ENCODE data around the gene PAPPA.

Gene PAPPA

GRCh38 chr9:116435706-116436105, 282.1 kb downstream of the PAPPA start:
- H3K4me3 ChIP-seq (ENCODE audit: control insufficient read depth, low read depth, low read length), result no peak overlapping the region
- no peak for TF ChIP-seq CTCF (IDR thresholded peaks at IDR 0.05; ENCODE audit: control insufficient read depth, insufficient read depth, low read depth, low read length, missing control alignments)
- no peak for DNase-seq (ENCODE audit: low read depth)

GRCh38 chr9:116436121-116436520, 282.5 kb downstream of the PAPPA start:
- DNase-seq (ENCODE audit: low read depth), result no peak
- no peak overlapping the region for H3K4me3 ChIP-seq (ENCODE audit: control insufficient read depth, low read depth, low read length)
- no peak for TF ChIP-seq CTCF (IDR thresholded peaks at IDR 0.05; ENCODE audit: control insufficient read depth, insufficient read depth, low read depth, low read length, missing control alignments)

GRCh38 chr9:116437411-116438370, 284.1 kb downstream of the PAPPA start:
- no peak for DNase-seq (ENCODE audit: low read depth)
- H3K4me3 ChIP-seq (ENCODE audit: control insufficient read depth, low read depth, low read length), result no peak overlapping the region
- no peak for TF ChIP-seq CTCF (IDR thresholded peaks at IDR 0.05; ENCODE audit: control insufficient read depth, insufficient read depth, low read depth, low read length, missing control alignments)

- DNase-seq (ENCODE audit: low read depth), result no peak
- H3K4me3 ChIP-seq (ENCODE audit: control insufficient read depth, low read depth, low read length), result no peak overlapping the region
- TF ChIP-seq CTCF (IDR thresholded peaks at IDR 0.05; ENCODE audit: control insufficient read depth, insufficient read depth, low read depth, low read length, missing control alignments), result no peak
These were observed 288.9 kb downstream of the PAPPA start for GRCh38 chr9:116442528-116442927.

- DNase-seq (ENCODE audit: low read depth), result no peak
- no peak overlapping the region for H3K4me3 ChIP-seq (ENCODE audit: control insufficient read depth, low read depth, low read length)
- TF ChIP-seq CTCF (IDR thresholded peaks at IDR 0.05; ENCODE audit: control insufficient read depth, insufficient read depth, low read depth, low read length, missing control alignments), result no peak
These were observed 294.3 kb downstream of the PAPPA start for GRCh38 chr9:116447934-116448333.

- no peak for DNase-seq (ENCODE audit: low read depth)
- H3K4me3 ChIP-seq (ENCODE audit: control insufficient read depth, low read depth, low read length), result no peak overlapping the region
- TF ChIP-seq CTCF (IDR thresholded peaks at IDR 0.05; ENCODE audit: control insufficient read depth, insufficient read depth, low read depth, low read length, missing control alignments), result no peak
These were observed 294.8 kb downstream of the PAPPA start for GRCh38 chr9:116448431-116448830.
